HT1080 (cell line): ENCODE measurements around the gene WDR45. TPM values are rescaled to one million over a fixed set of nuclear protein-coding genes. Genes with fewer than 3 reads are reported as not detected.
"Not testable (repeated sequence)": the region's sequence is repeated elsewhere in the genome, so short reads cannot be mapped to it uniquely, and the experiment has no call there.

Experiments used
- DNase-seq: peaks from one replicate; pipeline ENCODE4 v3.0.0-alpha.2; 2015; ENCODE audit warnings: low read depth
- polyA plus RNA-seq, 2 experiments: library from polyadenylated mRNA; depleted of rRNA; stranded (reverse); fragments of >200 nt; gene quantifications; 2 replicates each; pipeline ENCODE4 v1.2.3, GENCODE V29; 2015
- total RNA-seq: library from RNA; depleted of rRNA; stranded (reverse); fragments of >200 nt; shearing (Covaris generic); gene quantifications from 2 replicates; pipeline ENCODE4 v1.2.3, GENCODE V29; 2014; rRNA removed

The WDR45 gene
- 40.7 and 45.2 TPM in 2 replicates for total RNA-seq
- 54.3 and 55.5 TPM in 2 replicates for polyA plus RNA-seq (2015; cell fraction: cytosol; rRNA removed)
- polyA plus RNA-seq (2015; cell fraction: nucleus; rRNA removed) = 131 and 133 TPM in 2 replicates

GRCh38 chrX:49079489-49080428 is at the start of gene WDR45:
TSS of gene WDR45 (minus strand) at chrX:49079887. CDS start at chrX:49078095, 1,792 bp downstream.
- DNase-seq = peak; percentile 64

- DNase-seq = no peak
These were observed 49.7 kb upstream of the WDR45 start for GRCh38 chrX:49129427-49129826.

GRCh38 chrX:49127742-49128258 is 48.1 kb upstream of the WDR45 start:
- DNase-seq = not testable (repeated sequence)

GRCh38 chrX:49122499-49122898 is 42.8 kb upstream of the WDR45 start:
- no peak for DNase-seq

GRCh38 chrX:49120091-49120490 is 40.4 kb upstream of the WDR45 start:
- DNase-seq = no peak

GRCh38 chrX:49117581-49117980 is 37.9 kb upstream of the WDR45 start:
- no peak for DNase-seq

GRCh38 chrX:49116716-49117115 is 37.0 kb upstream of the WDR45 start:
- DNase-seq = no peak

GRCh38 chrX:49116076-49116475 is 36.4 kb upstream of the WDR45 start:
- DNase-seq = no peak

- no peak for DNase-seq
These were observed 32.1 kb upstream of the WDR45 start for GRCh38 chrX:49111791-49112190.

GRCh38 chrX:49110417-49110816 is 30.7 kb upstream of the WDR45 start:
- no peak for DNase-seq

- DNase-seq = no peak
These were observed 29.0 kb upstream of the WDR45 start for GRCh38 chrX:49108641-49109040.

GRCh38 chrX:49106930-49107329 is 27.2 kb upstream of the WDR45 start:
- DNase-seq = peak; percentile 21

- no peak for DNase-seq
These were observed 26.6 kb upstream of the WDR45 start for GRCh38 chrX:49106296-49106695.

GRCh38 chrX:49103637-49104036 is 23.9 kb upstream of the WDR45 start:
- peak; percentile 32 for DNase-seq

GRCh38 chrX:49102190-49102589 is 22.5 kb upstream of the WDR45 start:
- no peak for DNase-seq

- no peak for DNase-seq
These were observed 21.9 kb upstream of the WDR45 start for GRCh38 chrX:49101629-49101984.

GRCh38 chrX:49100704-49101628 is 21.3 kb upstream of the WDR45 start:
- DNase-seq = peak; percentile 92

- no peak for DNase-seq
These were observed 16.7 kb upstream of the WDR45 start for GRCh38 chrX:49096419-49096818.

GRCh38 chrX:49089553-49089952 is 9.9 kb upstream of the WDR45 start:
- no peak for DNase-seq

- DNase-seq = no peak
These were observed 2.7 kb upstream of the WDR45 start for GRCh38 chrX:49082271-49082871.

GRCh38 chrX:49077941-49078340 is 1.7 kb downstream of the WDR45 start:
- no peak for DNase-seq
